ENCODE results near the gene CNTFR.
A peak's percentile ranks its signal among the peaks of the same experiment; 100 is the strongest.

CNTFR gene

DNA sequence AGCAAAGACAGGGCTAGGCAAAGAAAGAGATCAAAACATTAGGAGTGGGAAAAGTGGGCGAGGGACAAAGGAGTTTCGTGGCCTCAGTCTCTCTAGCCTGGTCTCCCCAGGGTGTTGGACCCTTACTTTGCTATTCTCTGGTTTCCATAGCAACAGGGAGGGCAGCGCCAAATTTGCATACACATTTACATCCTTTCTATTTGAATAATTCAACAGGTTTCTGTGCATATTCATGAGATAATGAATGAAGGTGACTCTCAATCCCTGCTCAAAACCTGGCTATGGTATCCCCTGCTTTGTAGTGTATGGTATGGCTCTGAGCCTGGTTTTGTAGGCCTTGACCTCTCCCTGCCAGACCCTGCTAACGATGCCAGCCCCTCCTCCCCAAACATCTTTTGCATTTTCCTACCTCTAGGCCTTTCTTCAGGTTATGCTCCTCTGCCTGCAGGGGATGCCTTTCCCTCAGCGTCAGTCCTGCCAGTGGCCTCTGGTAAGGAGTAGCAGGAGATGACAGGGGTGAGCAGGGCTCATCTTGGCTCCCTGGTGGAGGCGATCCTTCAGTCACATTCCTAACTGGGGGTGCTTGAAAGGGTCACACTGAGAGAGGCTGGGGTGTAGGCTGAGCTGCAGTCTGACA lies 12.5 kb upstream of the CNTFR start:
- H3K4me3 ChIP-seq (ENCODE audit: low read depth, low read length): no peak overlapping the region
- H3K36me3 ChIP-seq: no peaks in the 10 kb centered on the region
- H3K4me1 ChIP-seq: peaks cover 7% of the 10 kb centered on the region
- H3K9me3 ChIP-seq: no peaks in the 10 kb centered on the region
- H3K27me3 ChIP-seq: no peaks in the 10 kb centered on the region
- TF ChIP-seq, protein P1, sequence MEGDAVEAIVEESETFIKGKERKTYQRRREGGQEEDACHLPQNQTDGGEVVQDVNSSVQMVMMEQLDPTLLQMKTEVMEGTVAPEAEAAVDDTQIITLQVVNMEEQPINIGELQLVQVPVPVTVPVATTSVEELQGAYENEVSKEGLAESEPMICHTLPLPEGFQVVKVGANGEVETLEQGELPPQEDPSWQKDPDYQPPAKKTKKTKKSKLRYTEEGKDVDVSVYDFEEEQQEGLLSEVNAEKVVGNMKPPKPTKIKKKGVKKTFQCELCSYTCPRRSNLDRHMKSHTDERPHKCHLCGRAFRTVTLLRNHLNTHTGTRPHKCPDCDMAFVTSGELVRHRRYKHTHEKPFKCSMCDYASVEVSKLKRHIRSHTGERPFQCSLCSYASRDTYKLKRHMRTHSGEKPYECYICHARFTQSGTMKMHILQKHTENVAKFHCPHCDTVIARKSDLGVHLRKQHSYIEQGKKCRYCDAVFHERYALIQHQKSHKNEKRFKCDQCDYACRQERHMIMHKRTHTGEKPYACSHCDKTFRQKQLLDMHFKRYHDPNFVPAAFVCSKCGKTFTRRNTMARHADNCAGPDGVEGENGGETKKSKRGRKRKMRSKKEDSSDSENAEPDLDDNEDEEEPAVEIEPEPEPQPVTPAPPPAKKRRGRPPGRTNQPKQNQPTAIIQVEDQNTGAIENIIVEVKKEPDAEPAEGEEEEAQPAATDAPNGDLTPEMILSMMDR (IDR thresholded peaks at IDR 0.05; ENCODE audit: low read depth, low read length): no peak
- DNase-seq: no peak

DNA sequence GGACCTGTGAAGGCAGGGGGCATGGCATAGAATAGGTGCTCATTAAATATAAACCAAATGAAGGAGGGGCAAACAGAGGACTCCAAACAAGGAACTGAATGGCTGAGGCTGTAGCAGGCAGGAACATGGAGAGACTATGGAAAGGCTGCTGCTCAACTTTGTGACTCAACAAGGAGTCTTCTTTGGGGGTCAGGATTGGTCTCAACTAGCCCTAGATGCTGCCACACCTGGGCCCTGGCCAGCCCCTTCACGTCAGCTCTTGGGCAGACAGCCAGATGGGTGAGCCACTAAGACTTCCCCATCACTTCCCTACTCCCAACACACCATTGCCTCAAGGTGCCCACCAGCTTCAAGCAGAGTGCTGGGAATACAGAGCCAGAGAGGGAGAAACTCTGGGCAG lies 11.4 kb upstream of the CNTFR start:
- no peak for DNase-seq
- Histone ChIP-seq H3K27me3 (no peaks in the 10 kb centered on the region), H3K4me3 (ENCODE audit: low read depth, low read length) (no peak overlapping the region), H3K4me1 (peaks cover 7% of the 10 kb centered on the region), H3K9me3 (no peaks in the 10 kb centered on the region), H3K36me3 (no peaks in the 10 kb centered on the region)
- TF ChIP-seq, protein P1 (IDR thresholded peaks at IDR 0.05; ENCODE audit: low read depth, low read length): no peak

GRCh38 chr9:34599546-34599945 lies 10.0 kb upstream of the CNTFR start:
- no peak for DNase-seq
- no peaks in the 10 kb centered on the region for H3K36me3 ChIP-seq
- H3K4me3 ChIP-seq (ENCODE audit: low read depth, low read length): no peak overlapping the region
- TF ChIP-seq, protein P1 (IDR thresholded peaks at IDR 0.05; ENCODE audit: low read depth, low read length): no peak
- peaks cover 7% of the 10 kb centered on the region for H3K4me1 ChIP-seq
- no peaks in the 10 kb centered on the region for H3K27me3 ChIP-seq
- H3K9me3 ChIP-seq: no peaks in the 10 kb centered on the region

DNA sequence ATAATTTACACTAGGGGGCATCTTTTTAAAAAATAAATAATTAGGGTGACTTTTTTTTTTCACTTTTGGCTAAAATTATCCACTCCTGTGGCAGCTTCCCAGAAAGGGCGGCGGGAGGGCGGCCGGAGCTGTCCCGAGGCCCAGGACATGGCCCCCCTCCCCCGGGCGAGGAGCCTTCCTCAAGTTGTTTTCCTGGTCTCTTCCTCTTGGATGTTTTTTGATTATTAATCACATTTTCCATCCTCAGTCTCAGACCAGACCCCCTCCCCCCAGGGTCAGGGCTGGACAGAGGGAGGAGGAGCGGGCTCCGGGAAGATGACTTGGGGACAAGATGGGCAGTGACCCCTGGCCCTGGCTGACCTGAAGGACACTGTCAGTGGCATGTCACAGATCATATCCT lies 4.7 kb upstream of the CNTFR start:
- Histone ChIP-seq H3K36me3 (no peaks in the 10 kb centered on the region), H3K4me1 (peaks cover 14% of the 10 kb centered on the region), H3K4me3 (ENCODE audit: low read depth, low read length) (no peak overlapping the region), H3K27me3 (no peaks in the 10 kb centered on the region), H3K9me3 (no peaks in the 10 kb centered on the region)
- TF ChIP-seq, protein P1 (IDR thresholded peaks at IDR 0.05; ENCODE audit: low read depth, low read length): no peak
- no peak for DNase-seq

DNA sequence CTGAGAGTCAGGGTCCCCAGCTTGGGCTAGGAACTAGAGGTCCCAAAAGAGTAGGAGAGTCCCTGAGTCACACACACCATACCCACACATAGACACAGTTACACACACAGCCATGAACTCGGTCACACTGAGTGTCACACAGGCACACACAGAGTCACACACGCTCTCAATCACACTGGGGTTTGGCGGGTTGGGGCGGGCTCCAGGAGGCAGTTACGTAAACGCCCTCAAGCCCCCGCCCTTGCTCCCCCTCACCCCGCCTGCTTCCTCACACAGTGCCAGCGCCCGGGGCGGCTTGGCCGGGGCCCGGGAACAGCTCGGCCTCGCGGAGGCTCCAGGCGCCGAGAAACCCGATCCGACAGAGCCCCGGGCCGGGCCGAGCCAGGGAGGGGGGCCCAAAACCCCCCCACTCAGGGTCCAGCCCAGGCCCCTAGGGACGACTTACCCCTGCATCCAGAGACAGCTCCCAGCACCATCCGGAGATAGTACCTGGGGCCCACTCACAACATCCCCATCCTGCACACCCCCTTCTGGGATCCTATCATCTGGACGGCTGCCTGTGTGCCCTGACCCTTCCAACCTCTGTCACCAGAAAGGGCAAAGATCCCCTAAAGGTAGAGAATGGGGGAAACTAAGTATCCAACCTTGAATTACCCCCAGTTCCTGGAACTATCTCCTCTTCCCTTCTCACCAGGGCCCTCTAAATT lies 3.5 kb upstream of the CNTFR start:
- H3K9me3 ChIP-seq: no peaks in the 10 kb centered on the region
- TF ChIP-seq, protein P1 (IDR thresholded peaks at IDR 0.05; ENCODE audit: low read depth, low read length): no peak
- H3K4me1 ChIP-seq: peaks cover 11% of the 10 kb centered on the region
- H3K36me3 ChIP-seq: no peaks in the 10 kb centered on the region
- DNase-seq: peak; percentile 73
- H3K4me3 ChIP-seq (ENCODE audit: low read depth, low read length): peak overlapping the region; percentile 12; the same call in 1 of the 2 replicates
- H3K27me3 ChIP-seq: no peaks in the 10 kb centered on the region

All from BE2C (cell line).